ENCODE results near the gene BCAR3.
"Not testable (repeated sequence)": the region's sequence is repeated elsewhere in the genome, so short reads cannot be mapped to it uniquely, and the experiment has no call there.

The BCAR3 gene

GRCh38 chr1:93668951-93669350, 12.7 kb downstream of the BCAR3 start:
- no peak for DNase-seq (ENCODE audit: low read depth)

GRCh38 chr1:93668121-93668520, 13.5 kb downstream of the BCAR3 start:
- DNase-seq (ENCODE audit: low read depth) = no peak

- no peak for DNase-seq (ENCODE audit: low read depth)
These were observed 14.0 kb downstream of the BCAR3 start for GRCh38 chr1:93667642-93668041.

- DNase-seq (ENCODE audit: low read depth) = no peak
These were observed 14.8 kb downstream of the BCAR3 start for GRCh38 chr1:93666613-93667384.

GRCh38 chr1:93665015-93665414, 16.6 kb downstream of the BCAR3 start:
- DNase-seq (ENCODE audit: low read depth) = no peak

GRCh38 chr1:93663208-93663614, 18.4 kb downstream of the BCAR3 start:
- no peak for DNase-seq (ENCODE audit: low read depth)

GRCh38 chr1:93662481-93663207, 19.0 kb downstream of the BCAR3 start:
- DNase-seq (ENCODE audit: low read depth) = no peak

GRCh38 chr1:93661829-93662474, 19.7 kb downstream of the BCAR3 start:
- peak; percentile 66 for DNase-seq (ENCODE audit: low read depth)

GRCh38 chr1:93661341-93661740, 20.3 kb downstream of the BCAR3 start:
- DNase-seq (ENCODE audit: low read depth) = not testable (repeated sequence)

- no peak for DNase-seq (ENCODE audit: low read depth)
These were observed 21.7 kb downstream of the BCAR3 start for GRCh38 chr1:93659822-93660503.

GRCh38 chr1:93658188-93658587, 23.4 kb downstream of the BCAR3 start:
- no peak for DNase-seq (ENCODE audit: low read depth)

GRCh38 chr1:93656491-93656890, 25.1 kb downstream of the BCAR3 start:
- no peak for DNase-seq (ENCODE audit: low read depth)

- no peak for DNase-seq (ENCODE audit: low read depth)
These were observed 28.0 kb downstream of the BCAR3 start for GRCh38 chr1:93653656-93654055.

GRCh38 chr1:93652323-93652949, 29.2 kb downstream of the BCAR3 start:
- no peak for DNase-seq (ENCODE audit: low read depth)

- no peak for DNase-seq (ENCODE audit: low read depth)
These were observed 29.9 kb downstream of the BCAR3 start for GRCh38 chr1:93651695-93652094.

GRCh38 chr1:93650159-93650558, 31.5 kb downstream of the BCAR3 start:
- not testable (repeated sequence) for DNase-seq (ENCODE audit: low read depth)

GRCh38 chr1:93649231-93649630, 32.4 kb downstream of the BCAR3 start:
- no peak for DNase-seq (ENCODE audit: low read depth)

GRCh38 chr1:93648656-93649055, 33.0 kb downstream of the BCAR3 start:
- no peak for DNase-seq (ENCODE audit: low read depth)

- DNase-seq (ENCODE audit: low read depth) = no peak
These were observed 40.1 kb downstream of the BCAR3 start for GRCh38 chr1:93641527-93641926.

- DNase-seq (ENCODE audit: low read depth) = no peak
These were observed 40.8 kb downstream of the BCAR3 start for GRCh38 chr1:93640656-93641440.

GRCh38 chr1:93638981-93639380, 42.7 kb downstream of the BCAR3 start:
- no peak for DNase-seq (ENCODE audit: low read depth)
